Neutrophil (primary cell): Measurements from ENCODE around the gene PLCG1.

Experiments
- H3K27ac ChIP-seq: fragments of 200-600 bp; sonication (generic); 2 replicates; pipeline ENCODE4 v1.5.1; 2016; ENCODE audit warnings: mild to moderate bottlenecking, moderate library complexity
- H3K27me3 ChIP-seq: fragments of 200-600 bp; sonication (generic); 2 replicates; pipeline ENCODE4 v1.6.0; 2016; ENCODE audit warnings: mild to moderate bottlenecking
- H3K36me3 ChIP-seq: fragments of 200-600 bp; sonication (generic); 2 replicates; pipeline ENCODE4 v1.5.1; 2017
- H3K4me1 ChIP-seq, 2 experiments: fragments of 200-600 bp in 1 of 2; sonication (generic) in 1 of 2; 1 replicate in 1 of 2; 2 replicates in 1 of 2; pipeline versions ENCODE4 v1.5.1 to v1.6.1; 2013 to 2016; ENCODE audit warnings: low read depth in 1 of 2, low read length in 1 of 2, mild to moderate bottlenecking in 1 of 2, moderate library complexity in 1 of 2; ENCODE audit not compliant: control insufficient read depth in 1 of 2, insufficient read depth in 1 of 2
- H3K4me3 ChIP-seq, 2 experiments: fragments of 200-600 bp in 1 of 2; sonication (generic) in 1 of 2; 1 replicate in 1 of 2; 2 replicates in 1 of 2; pipeline ENCODE4 v1.5.1; 2013 to 2016; ENCODE audit warnings: low read depth in 1 of 2, low read length in 1 of 2, mild to moderate bottlenecking in 1 of 2, moderate library complexity in 1 of 2
- H3K9me3 ChIP-seq: fragments of 200-600 bp; sonication (generic); 2 replicates; pipeline ENCODE4 v1.5.1; 2016
- CTCF ChIP-seq: fragments of 200-600 bp; sonication (generic); IDR thresholded peaks from 2 replicates; pipeline ENCODE4 v1.5.1; 2016; ENCODE audit warnings: antibody characterized with exemption

Gene PLCG1

GRCh38 chr20:41139227-41140093, 2.1 kb downstream of the PLCG1 start:
- H3K4me1 ChIP-seq = peaks cover 5 to 12% of the 10 kb centered on the region in 2 experiments
- H3K9me3 ChIP-seq = no peaks in the 10 kb centered on the region
- no peak for TF ChIP-seq CTCF
- H3K36me3 ChIP-seq = no peaks in the 10 kb centered on the region
- no peak overlapping the region for H3K27ac ChIP-seq
- peaks cover 98% of the 10 kb centered on the region for H3K27me3 ChIP-seq
- no peak overlapping the region for H3K4me3 ChIP-seq

- no peak overlapping the region for H3K4me3 ChIP-seq
Measured at GRCh38 chr20:41140226-41141133, 3.1 kb downstream of the PLCG1 start.

GRCh38 chr20:41141153-41141815, 3.9 kb downstream of the PLCG1 start:
- Histone ChIP-seq H3K9me3 (no peaks in the 10 kb centered on the region), H3K27me3 (peaks cover 85% of the 10 kb centered on the region), H3K4me1 (peaks cover 5 to 12% of the 10 kb centered on the region in 2 experiments), H3K27ac (no peak overlapping the region), H3K4me3 (no peak overlapping the region), H3K36me3 (no peaks in the 10 kb centered on the region)
- TF ChIP-seq CTCF = no peak

More at GRCh38 chr20:41140226-41141133, 3.1 kb downstream of the PLCG1 start:
- Histone ChIP-seq H3K9me3 (no peaks in the 10 kb centered on the region), H3K36me3 (no peaks in the 10 kb centered on the region), H3K27me3 (peaks cover 93% of the 10 kb centered on the region), H3K4me1 (peaks cover 5 to 12% of the 10 kb centered on the region in 2 experiments), H3K27ac (no peak overlapping the region)
- TF ChIP-seq CTCF = no peak

- Histone ChIP-seq H3K36me3 (no peaks in the 10 kb centered on the region), H3K27ac (no peak overlapping the region), H3K27me3 (peaks cover 76% of the 10 kb centered on the region), H3K4me1 (peaks cover 0 to 7% of the 10 kb centered on the region in 2 experiments), H3K4me3 (no peak overlapping the region), H3K9me3 (no peaks in the 10 kb centered on the region)
- no peak for TF ChIP-seq CTCF
Measured at GRCh38 chr20:41142245-41142644, 4.9 kb downstream of the PLCG1 start.

- H3K4me1 ChIP-seq = peaks cover 0 to 2% of the 10 kb centered on the region in 2 experiments
- H3K27me3 ChIP-seq = peaks cover 69% of the 10 kb centered on the region
- H3K4me3 ChIP-seq = no peak overlapping the region
- no peaks in the 10 kb centered on the region for H3K9me3 ChIP-seq
- no peaks in the 10 kb centered on the region for H3K36me3 ChIP-seq
- no peak overlapping the region for H3K27ac ChIP-seq
- no peak for TF ChIP-seq CTCF
Measured at GRCh38 chr20:41142919-41143318, 5.6 kb downstream of the PLCG1 start.
